ENCODE data around the gene DCC.

DNA sequence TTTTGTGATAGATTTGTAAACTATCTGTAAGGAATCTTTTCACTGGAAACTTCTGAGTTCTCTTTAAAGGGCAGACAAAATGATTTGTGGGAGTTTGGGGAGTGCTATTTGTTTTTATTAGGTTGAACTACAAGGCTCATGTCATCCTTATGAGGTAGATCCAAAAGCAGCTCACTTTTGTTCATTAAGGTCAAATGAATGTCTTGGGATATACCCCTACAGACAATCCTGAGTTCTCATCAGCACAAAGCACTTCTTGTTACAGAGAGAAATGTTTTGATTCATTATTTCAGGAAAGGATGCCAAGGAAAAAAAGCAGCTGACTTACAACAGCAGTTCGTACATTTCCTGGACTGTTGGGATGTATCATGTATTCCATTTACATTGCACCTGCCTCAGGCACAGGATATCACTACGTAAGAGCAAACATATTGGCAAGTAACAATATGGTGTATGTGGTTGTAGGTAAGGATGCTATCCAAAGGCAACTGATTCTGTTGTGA lies 68.9 kb downstream of the DCC start:
- no peak for TF ChIP-seq EZH2phosphoT487 (IDR thresholded peaks at IDR 0.05; ENCODE audit: borderline replicate concordance, low read length)
- TF ChIP-seq, protein P1, sequence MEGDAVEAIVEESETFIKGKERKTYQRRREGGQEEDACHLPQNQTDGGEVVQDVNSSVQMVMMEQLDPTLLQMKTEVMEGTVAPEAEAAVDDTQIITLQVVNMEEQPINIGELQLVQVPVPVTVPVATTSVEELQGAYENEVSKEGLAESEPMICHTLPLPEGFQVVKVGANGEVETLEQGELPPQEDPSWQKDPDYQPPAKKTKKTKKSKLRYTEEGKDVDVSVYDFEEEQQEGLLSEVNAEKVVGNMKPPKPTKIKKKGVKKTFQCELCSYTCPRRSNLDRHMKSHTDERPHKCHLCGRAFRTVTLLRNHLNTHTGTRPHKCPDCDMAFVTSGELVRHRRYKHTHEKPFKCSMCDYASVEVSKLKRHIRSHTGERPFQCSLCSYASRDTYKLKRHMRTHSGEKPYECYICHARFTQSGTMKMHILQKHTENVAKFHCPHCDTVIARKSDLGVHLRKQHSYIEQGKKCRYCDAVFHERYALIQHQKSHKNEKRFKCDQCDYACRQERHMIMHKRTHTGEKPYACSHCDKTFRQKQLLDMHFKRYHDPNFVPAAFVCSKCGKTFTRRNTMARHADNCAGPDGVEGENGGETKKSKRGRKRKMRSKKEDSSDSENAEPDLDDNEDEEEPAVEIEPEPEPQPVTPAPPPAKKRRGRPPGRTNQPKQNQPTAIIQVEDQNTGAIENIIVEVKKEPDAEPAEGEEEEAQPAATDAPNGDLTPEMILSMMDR (IDR thresholded peaks at IDR 0.05; ENCODE audit: low read depth, low read length, poor library complexity, severe bottlenecking): no peak
